Measurements from ENCODE around the gene IBTK.
"Not testable (repeated sequence)": the region's sequence is repeated elsewhere in the genome, so short reads cannot be mapped to it uniquely, and the experiment has no call there.

IBTK gene

DNA sequence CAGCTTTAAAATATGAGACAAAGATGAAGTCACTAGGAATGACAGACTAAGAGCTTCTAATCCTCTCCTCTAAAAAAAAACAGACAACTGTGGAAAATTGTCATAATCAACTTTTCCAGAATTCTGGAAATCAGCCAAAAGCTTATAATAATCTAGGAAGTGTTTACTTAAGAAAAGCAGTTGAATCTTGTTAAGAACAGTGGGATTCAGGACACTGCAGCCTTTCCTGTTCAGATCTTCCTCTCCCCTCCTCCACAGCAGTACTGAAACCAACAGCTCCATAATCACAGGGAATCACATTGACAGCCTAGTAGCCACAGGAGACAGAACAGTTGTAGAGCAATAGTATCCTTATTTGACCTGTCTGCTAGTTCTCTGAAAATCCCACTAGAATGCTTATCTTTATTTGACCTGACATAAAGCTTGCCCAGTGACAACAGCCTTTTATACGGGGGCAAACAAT lies 41.6 kb downstream of the IBTK start:
- H3K36me3 ChIP-seq (ENCODE audit: control insufficient read depth, insufficient read depth, low read length): no peaks in the 10 kb centered on the region
- no peak for DNase-seq (ENCODE audit: low read depth, low spot score)
- WGBS (ENCODE audit: insufficient coverage, insufficient read length): no CpG with 5 or more reads among the region's 1 CpG

DNA sequence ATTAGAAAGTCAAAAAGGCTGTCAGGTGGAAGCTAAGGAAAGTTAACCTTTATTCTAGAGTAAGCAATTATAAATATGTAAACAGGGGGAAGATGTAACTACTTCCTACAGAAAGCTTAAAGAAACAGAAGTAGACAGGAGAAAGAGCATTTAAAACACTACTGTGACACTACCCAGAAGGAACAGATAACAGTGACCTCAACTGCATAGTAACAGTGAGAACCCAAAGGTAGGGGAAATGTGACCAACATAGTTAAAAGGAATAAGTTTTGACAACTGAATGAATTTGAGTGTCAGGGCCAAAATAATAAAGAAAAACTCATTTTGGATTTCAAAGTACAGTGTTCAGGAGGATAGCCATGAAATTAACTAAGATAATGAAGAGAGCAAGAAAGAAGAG lies 43.5 kb downstream of the IBTK start:
- H3K27ac ChIP-seq (ENCODE audit: low read length): no peak overlapping the region
- no peaks in the 10 kb centered on the region for H3K4me1 ChIP-seq (ENCODE audit: control insufficient read depth, insufficient read depth, low read length)
- H3K27me3 ChIP-seq (ENCODE audit: control insufficient read depth, insufficient read depth, low read length): no peaks in the 10 kb centered on the region
- H3K9me3 ChIP-seq (ENCODE audit: control insufficient read depth, insufficient read depth, low read length): no peaks in the 10 kb centered on the region
- DNase-seq (ENCODE audit: low read depth, low spot score): no peak
- H3K4me3 ChIP-seq (ENCODE audit: low read length): no peak overlapping the region
- no peaks in the 10 kb centered on the region; the same call in 1 of the 2 replicates for H3K36me3 ChIP-seq (ENCODE audit: control insufficient read depth, insufficient read depth, low read length)

More for the DNA sequence above, 41.6 kb downstream of the IBTK start:
- Histone ChIP-seq H3K27me3 (ENCODE audit: control insufficient read depth, insufficient read depth, low read length) (no peaks in the 10 kb centered on the region), H3K9me3 (ENCODE audit: control insufficient read depth, insufficient read depth, low read length) (no peaks in the 10 kb centered on the region), H3K27ac (ENCODE audit: low read length) (no peak overlapping the region), H3K4me1 (ENCODE audit: control insufficient read depth, insufficient read depth, low read length) (no peaks in the 10 kb centered on the region), H3K4me3 (ENCODE audit: low read length) (no peak overlapping the region)

DNA sequence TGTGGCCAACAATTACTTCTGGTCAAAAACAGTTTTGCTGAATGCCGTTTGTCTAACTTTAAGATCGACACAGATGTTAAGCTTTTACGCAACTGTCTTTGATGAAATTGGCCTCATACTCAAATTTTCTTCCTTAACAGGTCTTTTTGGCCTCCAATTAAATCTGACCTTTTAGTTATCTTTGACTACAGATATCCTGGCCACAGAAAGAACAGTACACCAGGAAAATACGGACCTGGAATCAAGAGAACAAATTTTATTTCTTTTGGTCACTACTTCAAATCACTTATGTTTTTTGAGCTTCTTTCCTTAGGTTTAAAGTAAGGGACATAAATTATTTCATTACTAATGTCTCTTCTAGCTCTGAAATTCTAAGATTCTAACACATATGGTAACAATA lies 49.8 kb downstream of the IBTK start:
- no CpG with 5 or more reads among the region's 4 CpGs for WGBS (ENCODE audit: insufficient coverage, insufficient read length)
- peaks cover 4% of the 10 kb centered on the region; the same call in 1 of the 2 replicates for H3K36me3 ChIP-seq (ENCODE audit: control insufficient read depth, insufficient read depth, low read length)

DNA sequence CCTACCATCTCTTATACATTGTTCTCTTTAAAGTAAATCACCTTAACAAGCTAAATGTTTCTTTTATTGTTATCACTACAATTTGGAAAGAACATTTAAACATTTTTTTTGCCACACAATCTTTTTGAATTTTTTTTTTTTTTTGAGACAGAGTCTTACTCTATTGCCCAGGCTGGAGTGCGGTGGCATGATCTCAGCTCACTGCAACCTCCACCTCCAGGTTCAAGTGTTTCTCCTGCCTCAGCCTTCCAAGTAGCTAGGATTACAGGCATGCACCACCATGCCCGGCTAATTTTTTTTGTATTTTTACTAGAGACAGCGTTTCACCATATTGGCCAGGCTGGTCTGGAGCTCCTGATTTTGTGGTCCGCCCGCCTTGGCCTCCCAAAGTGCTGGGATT lies 50.3 kb downstream of the IBTK start:
- H3K4me3 ChIP-seq (ENCODE audit: low read length); H3K4me1 ChIP-seq (ENCODE audit: control insufficient read depth, insufficient read depth, low read length); H3K27me3 ChIP-seq (ENCODE audit: control insufficient read depth, insufficient read depth, low read length); DNase-seq (ENCODE audit: low read depth, low spot score); H3K9me3 ChIP-seq (ENCODE audit: control insufficient read depth, insufficient read depth, low read length); H3K36me3 ChIP-seq (ENCODE audit: control insufficient read depth, insufficient read depth, low read length); H3K27ac ChIP-seq (ENCODE audit: low read length): not testable (repeated sequence)
- no CpG with 5 or more reads among the region's 5 CpGs for WGBS (ENCODE audit: insufficient coverage, insufficient read length)

More for the DNA sequence above, 49.8 kb downstream of the IBTK start:
- DNase-seq (ENCODE audit: low read depth, low spot score): no peak
- H3K27ac ChIP-seq (ENCODE audit: low read length): no peak overlapping the region
- H3K9me3 ChIP-seq (ENCODE audit: control insufficient read depth, insufficient read depth, low read length): no peaks in the 10 kb centered on the region
- no peaks in the 10 kb centered on the region for H3K4me1 ChIP-seq (ENCODE audit: control insufficient read depth, insufficient read depth, low read length)
- no peak overlapping the region for H3K4me3 ChIP-seq (ENCODE audit: low read length)
- H3K27me3 ChIP-seq (ENCODE audit: control insufficient read depth, insufficient read depth, low read length): no peaks in the 10 kb centered on the region

DNA sequence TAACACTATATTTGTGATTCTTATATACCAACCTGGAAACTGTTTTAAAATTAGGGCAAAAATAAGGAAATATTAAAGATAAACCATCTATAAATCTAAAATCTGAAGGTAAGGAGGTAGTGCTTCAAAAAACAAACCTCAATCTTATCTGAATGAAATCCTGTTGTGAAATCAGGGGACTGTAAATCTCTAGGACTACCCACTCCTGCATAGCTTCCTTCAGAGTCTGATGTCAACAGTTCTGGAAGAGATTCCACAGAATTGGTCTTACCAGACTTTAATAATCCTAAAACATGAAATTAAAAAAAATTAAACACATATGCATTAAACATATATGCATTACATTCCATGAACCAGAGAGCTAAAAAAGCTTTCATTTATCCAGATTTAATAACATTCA lies 51.4 kb downstream of the IBTK start:
- Histone ChIP-seq H3K4me1 (ENCODE audit: control insufficient read depth, insufficient read depth, low read length) (no peaks in the 10 kb centered on the region), H3K27ac (ENCODE audit: low read length) (no peak overlapping the region), H3K4me3 (ENCODE audit: low read length) (no peak overlapping the region), H3K36me3 (ENCODE audit: control insufficient read depth, insufficient read depth, low read length) (peaks cover 4% of the 10 kb centered on the region; the same call in 1 of the 2 replicates), H3K27me3 (ENCODE audit: control insufficient read depth, insufficient read depth, low read length) (no peaks in the 10 kb centered on the region), H3K9me3 (ENCODE audit: control insufficient read depth, insufficient read depth, low read length) (no peaks in the 10 kb centered on the region)
- no peak for DNase-seq (ENCODE audit: low read depth, low spot score)

DNA sequence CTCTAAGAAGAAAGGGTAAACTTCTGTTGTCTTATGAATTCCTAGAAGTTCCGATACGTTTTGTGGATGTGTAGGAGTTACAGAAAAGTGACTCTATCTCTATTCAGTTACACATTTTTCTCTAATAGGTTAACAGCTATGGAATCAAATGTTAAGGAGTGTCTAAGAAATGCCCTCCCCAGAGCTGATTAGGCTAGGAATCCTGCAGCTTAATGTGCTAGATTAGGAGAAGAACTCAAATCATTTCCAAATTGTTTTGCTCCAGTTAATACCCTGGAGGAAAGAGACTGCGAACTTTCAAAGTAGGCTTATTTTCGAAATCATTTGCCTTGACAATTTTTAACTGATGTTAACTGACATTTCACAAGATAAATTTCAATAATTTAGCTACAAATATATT lies 51.9 kb downstream of the IBTK start:
- Histone ChIP-seq H3K27me3 (ENCODE audit: control insufficient read depth, insufficient read depth, low read length) (no peaks in the 10 kb centered on the region), H3K9me3 (ENCODE audit: control insufficient read depth, insufficient read depth, low read length) (no peaks in the 10 kb centered on the region), H3K4me3 (ENCODE audit: low read length) (no peak overlapping the region), H3K36me3 (ENCODE audit: control insufficient read depth, insufficient read depth, low read length) (peaks cover 4% of the 10 kb centered on the region; the same call in 1 of the 2 replicates), H3K27ac (ENCODE audit: low read length) (no peak overlapping the region), H3K4me1 (ENCODE audit: control insufficient read depth, insufficient read depth, low read length) (no peaks in the 10 kb centered on the region)
- no CpG with 5 or more reads among the region's 4 CpGs for WGBS (ENCODE audit: insufficient coverage, insufficient read length)
- DNase-seq (ENCODE audit: low read depth, low spot score): no peak

DNA sequence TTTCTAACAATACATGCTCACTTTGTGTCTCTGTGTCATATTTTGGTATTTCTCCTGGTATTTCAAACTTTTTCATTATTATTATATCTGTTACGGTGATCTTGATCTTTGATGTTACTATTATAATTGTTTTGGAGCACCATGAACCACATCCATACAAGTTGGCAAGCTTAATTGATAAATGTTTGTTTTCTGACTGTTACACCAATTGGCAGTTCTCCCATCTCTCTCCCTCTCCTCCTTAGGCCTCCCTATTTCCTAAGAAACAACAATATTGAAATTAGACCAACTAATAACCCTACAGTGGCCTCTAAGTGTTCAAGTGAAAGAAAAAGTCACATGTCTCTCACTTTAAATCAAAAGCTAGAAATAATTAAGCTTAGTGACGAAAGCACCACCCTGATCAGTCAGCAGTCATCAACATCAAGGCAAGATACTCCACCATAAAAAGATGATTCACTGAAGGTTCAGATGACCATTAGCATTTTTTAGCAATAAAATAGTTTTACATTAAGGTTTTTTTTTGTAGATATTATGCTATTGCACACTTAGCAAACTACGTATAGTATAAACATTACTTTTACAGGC lies 61.5 kb downstream of the IBTK start:
- Histone ChIP-seq H3K27me3 (ENCODE audit: control insufficient read depth, insufficient read depth, low read length) (no peaks in the 10 kb centered on the region), H3K9me3 (ENCODE audit: control insufficient read depth, insufficient read depth, low read length) (no peaks in the 10 kb centered on the region), H3K27ac (ENCODE audit: low read length) (no peak overlapping the region), H3K4me1 (ENCODE audit: control insufficient read depth, insufficient read depth, low read length) (no peaks in the 10 kb centered on the region), H3K36me3 (ENCODE audit: control insufficient read depth, insufficient read depth, low read length) (no peaks in the 10 kb centered on the region), H3K4me3 (ENCODE audit: low read length) (no peak overlapping the region)
- no peak for DNase-seq (ENCODE audit: low read depth, low spot score)
- WGBS (ENCODE audit: insufficient coverage, insufficient read length): no CpG with 5 or more reads among the region's 3 CpGs

DNA sequence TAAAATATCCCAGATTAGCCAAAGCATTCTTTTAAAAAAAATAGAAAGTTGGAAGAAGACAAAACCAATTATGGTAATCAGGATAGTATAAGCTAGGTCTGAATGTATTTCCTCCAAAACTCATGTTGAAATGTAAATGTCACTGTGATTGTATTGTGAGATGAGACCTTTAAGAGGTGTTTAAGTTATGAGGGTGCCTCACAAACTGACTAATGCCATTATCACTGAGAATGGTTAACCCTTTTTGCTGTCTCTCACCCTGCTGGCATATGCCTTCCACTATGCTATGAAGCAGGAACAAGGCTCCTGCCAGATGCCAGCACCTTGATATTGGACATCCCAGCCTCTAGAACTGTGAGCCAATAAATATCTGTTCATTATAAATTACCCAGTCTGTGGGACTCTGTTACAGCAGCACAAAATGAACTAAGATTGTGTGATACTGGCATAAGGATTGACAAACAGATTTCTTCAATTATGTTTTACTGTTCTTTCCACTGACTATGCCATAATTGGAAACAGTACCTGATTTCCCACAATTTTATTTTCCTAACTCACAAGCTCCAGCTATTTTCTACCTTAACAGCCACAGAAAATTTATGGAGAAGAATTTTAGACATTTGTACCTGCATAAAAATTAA lies 63.8 kb downstream of the IBTK start:
- H3K27ac ChIP-seq (ENCODE audit: low read length): no peak overlapping the region
- no peaks in the 10 kb centered on the region for H3K9me3 ChIP-seq (ENCODE audit: control insufficient read depth, insufficient read depth, low read length)
- no peak for DNase-seq (ENCODE audit: low read depth, low spot score)
- no peaks in the 10 kb centered on the region for H3K27me3 ChIP-seq (ENCODE audit: control insufficient read depth, insufficient read depth, low read length)
- H3K4me3 ChIP-seq (ENCODE audit: low read length): no peak overlapping the region
- no peaks in the 10 kb centered on the region for H3K4me1 ChIP-seq (ENCODE audit: control insufficient read depth, insufficient read depth, low read length)
- H3K36me3 ChIP-seq (ENCODE audit: control insufficient read depth, insufficient read depth, low read length): no peaks in the 10 kb centered on the region

DNA sequence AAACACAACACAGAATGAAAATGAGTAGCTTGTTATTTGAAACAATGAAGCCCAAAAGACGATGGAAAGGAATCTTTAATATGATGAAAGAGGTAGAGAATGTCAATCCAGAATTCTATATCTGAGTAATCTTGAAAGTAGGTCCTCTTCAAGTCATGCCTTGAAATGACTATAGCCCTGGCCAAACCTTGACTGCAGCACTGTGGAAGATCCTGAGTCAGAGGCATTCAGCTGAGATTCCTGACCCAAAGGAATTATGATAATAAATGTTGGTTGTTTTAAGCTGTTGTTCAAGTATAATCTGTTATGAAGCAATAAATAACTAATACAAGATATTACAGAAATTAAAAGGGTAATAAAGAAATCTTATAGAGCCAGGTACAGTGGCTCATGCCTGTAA lies 64.8 kb downstream of the IBTK start:
- no CpG with 5 or more reads among the region's 1 CpG for WGBS (ENCODE audit: insufficient coverage, insufficient read length)
- Histone ChIP-seq H3K4me1 (ENCODE audit: control insufficient read depth, insufficient read depth, low read length) (no peaks in the 10 kb centered on the region), H3K27me3 (ENCODE audit: control insufficient read depth, insufficient read depth, low read length) (no peaks in the 10 kb centered on the region), H3K4me3 (ENCODE audit: low read length) (no peak overlapping the region), H3K36me3 (ENCODE audit: control insufficient read depth, insufficient read depth, low read length) (no peaks in the 10 kb centered on the region), H3K9me3 (ENCODE audit: control insufficient read depth, insufficient read depth, low read length) (no peaks in the 10 kb centered on the region), H3K27ac (ENCODE audit: low read length) (no peak overlapping the region)
- DNase-seq (ENCODE audit: low read depth, low spot score): no peak

DNA sequence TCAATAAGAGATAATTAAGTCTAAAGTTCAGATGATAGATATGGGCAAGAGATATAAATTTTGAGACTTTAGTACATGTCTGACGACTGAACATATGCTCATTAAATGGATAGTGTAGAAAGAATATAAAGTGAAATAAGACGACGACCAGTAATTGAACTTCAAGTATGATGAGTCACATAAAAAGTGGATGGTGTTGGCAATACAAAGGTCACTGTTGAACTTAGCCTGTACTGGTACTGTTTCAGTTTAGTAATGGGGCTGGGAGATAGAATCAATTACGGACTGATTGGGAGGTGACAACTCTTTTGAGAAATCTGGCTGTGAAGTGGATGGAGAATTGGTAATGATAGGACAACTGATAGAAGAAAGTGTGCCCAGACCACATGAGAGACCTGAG lies 68.1 kb downstream of the IBTK start:
- Histone ChIP-seq H3K27me3 (ENCODE audit: control insufficient read depth, insufficient read depth, low read length) (no peaks in the 10 kb centered on the region), H3K27ac (ENCODE audit: low read length) (no peak overlapping the region), H3K4me1 (ENCODE audit: control insufficient read depth, insufficient read depth, low read length) (no peaks in the 10 kb centered on the region), H3K36me3 (ENCODE audit: control insufficient read depth, insufficient read depth, low read length) (no peaks in the 10 kb centered on the region), H3K4me3 (ENCODE audit: low read length) (no peak overlapping the region), H3K9me3 (ENCODE audit: control insufficient read depth, insufficient read depth, low read length) (no peaks in the 10 kb centered on the region)
- DNase-seq (ENCODE audit: low read depth, low spot score): no peak
- 100% methylated on average over 3 of the region's 4 CpGs for WGBS (ENCODE audit: insufficient coverage, insufficient read length)

DNA sequence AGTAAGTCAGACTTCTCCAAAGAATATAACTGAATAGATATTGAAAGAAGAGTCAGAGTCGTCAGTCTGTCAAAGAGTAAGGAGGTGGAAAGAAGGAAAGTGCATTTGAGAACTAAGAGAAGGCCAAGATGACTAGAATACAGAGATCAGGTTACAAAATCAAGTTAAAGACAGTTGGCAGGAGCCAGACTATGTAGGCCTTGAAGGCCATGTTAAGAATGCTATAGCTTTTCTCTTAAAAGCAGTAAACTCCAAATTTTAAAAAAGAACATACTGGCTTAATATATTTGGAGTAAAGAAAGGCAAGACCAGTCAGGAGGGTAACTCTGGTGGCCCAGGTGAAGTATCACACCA lies 68.8 kb downstream of the IBTK start:
- H3K36me3 ChIP-seq (ENCODE audit: control insufficient read depth, insufficient read depth, low read length): no peaks in the 10 kb centered on the region
- H3K4me1 ChIP-seq (ENCODE audit: control insufficient read depth, insufficient read depth, low read length): no peaks in the 10 kb centered on the region
- no peak overlapping the region for H3K4me3 ChIP-seq (ENCODE audit: low read length)
- H3K27ac ChIP-seq (ENCODE audit: low read length): no peak overlapping the region
- DNase-seq (ENCODE audit: low read depth, low spot score): no peak
- H3K9me3 ChIP-seq (ENCODE audit: control insufficient read depth, insufficient read depth, low read length): no peaks in the 10 kb centered on the region
- no peaks in the 10 kb centered on the region for H3K27me3 ChIP-seq (ENCODE audit: control insufficient read depth, insufficient read depth, low read length)
- WGBS (ENCODE audit: insufficient coverage, insufficient read length): no CpG with 5 or more reads among the region's 1 CpG

Measured in iPS DF 6.9 (cell line).